ENCODE data around the gene HOXC4. TPM values are rescaled to one million over a fixed set of nuclear protein-coding genes. Genes with fewer than 3 reads are reported as not detected.

Gene HOXC4
- total and polyA plus RNA-seq, 2 of the 8 experiments (the other 6 are each of a cell fraction or from before 2014, with no cell fraction given), result not detected

GRCh38 chr12:54004841-54005530 is 48.6 kb upstream of the HOXC4 start (continued):
- TF ChIP-seq CHD7 (IDR thresholded peaks at IDR 0.05; ENCODE audit: insufficient replicate concordance, low read length), result no peak

Measured in H1 (cell line).